H9 (cell line): Measurements from ENCODE around the gene RGP1. TPM values are rescaled to one million over a fixed set of nuclear protein-coding genes. Genes with fewer than 3 reads are reported as not detected.

Experiments
- DNase-seq: peaks from one replicate; pipeline ENCODE4 v3.0.0-alpha.2; 2017
- H2AFZ ChIP-seq: one replicate; pipeline ENCODE4 v1.6.1; 2013; ENCODE audit warnings: mild to moderate bottlenecking, low read length, control low read depth, moderate library complexity
- H2AK5ac ChIP-seq: 2 replicates; pipeline ENCODE4 v1.6.1; 2013; ENCODE audit warnings: low read length, control low read depth, mixed read lengths; ENCODE audit not compliant: insufficient read length
- H2BK120ac ChIP-seq: one replicate; pipeline ENCODE4 v1.6.1; 2013; ENCODE audit warnings: low read depth, mild to moderate bottlenecking, low read length, control low read depth, inconsistent platforms; ENCODE audit not compliant: poor library complexity, severe bottlenecking
- H2BK12ac ChIP-seq: 2 replicates; pipeline ENCODE4 v1.6.1; 2013; ENCODE audit warnings: low read length, control low read depth, mixed read lengths, low read depth; ENCODE audit not compliant: insufficient read length
- H2BK15ac ChIP-seq: 2 replicates; pipeline ENCODE4 v1.6.1; 2013; ENCODE audit warnings: low read depth, low read length, control low read depth
- H2BK20ac ChIP-seq: one replicate; pipeline ENCODE4 v1.6.1; 2013; ENCODE audit warnings: low read depth, mild to moderate bottlenecking, low read length, control low read depth, inconsistent platforms; ENCODE audit not compliant: poor library complexity, severe bottlenecking
- H2BK5ac ChIP-seq: 2 replicates; pipeline ENCODE4 v1.6.1; 2013; ENCODE audit warnings: low read length, control low read depth, mixed read lengths; ENCODE audit not compliant: insufficient read length
- H3K14ac ChIP-seq: 2 replicates; pipeline ENCODE4 v1.6.1; 2013; ENCODE audit warnings: low read length, control low read depth; ENCODE audit not compliant: insufficient read depth
- H3K18ac ChIP-seq: 2 replicates; pipeline ENCODE4 v1.6.1; 2013; ENCODE audit warnings: low read depth, mild to moderate bottlenecking, mixed read lengths, low read length, control low read depth; ENCODE audit not compliant: insufficient read length
- H3K23ac ChIP-seq: 2 replicates; pipeline ENCODE4 v1.6.1; 2013; ENCODE audit warnings: low read length, control low read depth, mixed read lengths, low read depth; ENCODE audit not compliant: insufficient read length
- H3K23me2 ChIP-seq: 2 replicates; pipeline ENCODE4 v1.6.1; 2013; ENCODE audit warnings: low read depth, mild to moderate bottlenecking, mixed read lengths, low read length, control low read depth; ENCODE audit not compliant: insufficient read length, poor library complexity, severe bottlenecking
- H3K27ac ChIP-seq: 2 replicates; pipeline ENCODE4 v1.5.1; 2013; ENCODE audit warnings: low read length, control low read depth, mixed read lengths, low read depth; ENCODE audit not compliant: insufficient read length
- H3K27me3 ChIP-seq: 2 replicates; pipeline ENCODE4 v1.6.1; 2013; ENCODE audit warnings: low read length, control low read depth, inconsistent platforms; ENCODE audit not compliant: insufficient read depth
- H3K4ac ChIP-seq: 2 replicates; pipeline ENCODE4 v1.6.1; 2013; ENCODE audit warnings: low read depth, mild to moderate bottlenecking, control low read depth, inconsistent platforms, low read length, moderate library complexity
- H3K4me1 ChIP-seq: 2 replicates; pipeline ENCODE4 v1.6.1; 2013; ENCODE audit warnings: low read length, control low read depth, inconsistent platforms; ENCODE audit not compliant: insufficient read depth
- H3K4me2 ChIP-seq: 2 replicates; pipeline ENCODE4 v1.6.1; 2013; ENCODE audit warnings: low read length, control low read depth, mixed read lengths; ENCODE audit not compliant: insufficient read length, insufficient read depth
- H3K56ac ChIP-seq: 2 replicates; pipeline ENCODE4 v1.6.1; 2013; ENCODE audit warnings: low read depth, mild to moderate bottlenecking, mixed read lengths, low read length, control low read depth; ENCODE audit not compliant: insufficient read length
- H3K79me1 ChIP-seq: 2 replicates; pipeline ENCODE4 v1.6.1; 2013; ENCODE audit warnings: low read depth, mild to moderate bottlenecking, moderate library complexity, low read length, control low read depth, inconsistent platforms; ENCODE audit not compliant: insufficient read depth, poor library complexity, severe bottlenecking
- H3K79me2 ChIP-seq: 2 replicates; pipeline ENCODE4 v1.6.1; 2013; ENCODE audit warnings: low read length, control low read depth, inconsistent platforms; ENCODE audit not compliant: insufficient read depth
- H3K9ac ChIP-seq: 2 replicates; pipeline ENCODE4 v1.6.1; 2013; ENCODE audit warnings: low read length, control low read depth, mixed read lengths; ENCODE audit not compliant: insufficient read length; ENCODE audit errors: extremely low read depth
- H3K9me3 ChIP-seq: one replicate; pipeline ENCODE4 v1.6.1; 2013; ENCODE audit warnings: low read depth, low read length, inconsistent platforms; ENCODE audit not compliant: control insufficient read depth
- H3T11ph ChIP-seq: one replicate; pipeline ENCODE4 v1.6.1; 2013; ENCODE audit warnings: mild to moderate bottlenecking, low read length, control low read depth, inconsistent platforms
- H4K20me1 ChIP-seq: one replicate; pipeline ENCODE4 v1.6.1; 2013; ENCODE audit not compliant: control insufficient read depth, insufficient read length, insufficient read depth
- H4K5ac ChIP-seq: 2 replicates; pipeline ENCODE4 v1.6.1; 2013; ENCODE audit warnings: low read depth, mild to moderate bottlenecking, mixed read lengths, low read length, control low read depth; ENCODE audit not compliant: insufficient read length
- H4K8ac ChIP-seq: replicated peaks from 2 replicates; pipeline ENCODE4 v1.6.1; 2013; ENCODE audit warnings: low read length, control low read depth, mixed read lengths, low read depth; ENCODE audit not compliant: insufficient read length
- H4K91ac ChIP-seq: 2 replicates; pipeline ENCODE4 v1.6.1; 2013; ENCODE audit warnings: low read depth, mild to moderate bottlenecking, moderate library complexity, mixed read lengths, low read length, control low read depth; ENCODE audit not compliant: insufficient read length
- H3K27ac Mint-ChIP-seq, 3 experiments: 2 replicates in 2 of 3; 3 replicates in 1 of 3; pipeline ENCODE4 v1.8.0; 2020 to 2021; ENCODE audit warnings: mixed read lengths in 3 of 3, mild to moderate bottlenecking in 1 of 3, moderate library complexity in 1 of 3
- H3K27me3 Mint-ChIP-seq: 2 replicates; pipeline ENCODE4 v1.8.0; 2021; ENCODE audit warnings: low read depth, mild to moderate bottlenecking, moderate library complexity, mixed read lengths
- H3K36me3 Mint-ChIP-seq, 3 experiments: 2 replicates in 2 of 3; 3 replicates in 1 of 3; pipeline ENCODE4 v1.8.0; 2020 to 2021; ENCODE audit warnings: low read depth in 3 of 3, mixed read lengths in 3 of 3; ENCODE audit not compliant: insufficient read depth in 1 of 3
- H3K4me1 Mint-ChIP-seq, 2 experiments: 2 replicates each; pipeline ENCODE4 v1.8.0; 2020; ENCODE audit warnings: mixed read lengths in 2 of 2
- H3K4me3 Mint-ChIP-seq, 2 experiments: 2 replicates in 1 of 2; 3 replicates in 1 of 2; pipeline ENCODE4 v1.8.0; 2020 to 2021; ENCODE audit warnings: mild to moderate bottlenecking in 2 of 2, mixed read lengths in 2 of 2, moderate library complexity in 1 of 2
- H3K9me3 Mint-ChIP-seq, 2 experiments: 2 replicates in 1 of 2; 3 replicates in 1 of 2; pipeline ENCODE4 v1.8.0; 2020; ENCODE audit warnings: mild to moderate bottlenecking in 2 of 2, mixed read lengths in 2 of 2, moderate library complexity in 1 of 2
- WGBS: extraction: QIAGEN DNeasy Blood & Tissue Kit; methylation state at CpG from one replicate; pipeline ENCODE4 v1.1.7; 2013; ENCODE audit warnings: missing lambda C conversion rate, low lambda C conversion rate, mixed read lengths; ENCODE audit not compliant: insufficient read length; ENCODE audit errors: extremely low coverage; 5-methylcytosine and 5-hydroxymethylcytosine counted together
- long read RNA-seq: library from polyadenylated mRNA; unstranded; transcript quantifications from one replicate; pipeline ENCODE4 v2.0.0, GENCODE V29; 2020
- total RNA-seq: library from RNA; stranded (reverse); gene quantifications from 2 replicates; pipeline ENCODE4 v1.2.1, GENCODE V29; 2021
- TF ChIP-seq, protein P1 (sequence below): fragments of 200-600 bp; sonication (generic); conservative IDR thresholded peaks from 3 replicates; pipeline ENCODE4 v1.8.0; 2021; ENCODE audit warnings: antibody characterized with exemption, mild to moderate bottlenecking

The RGP1 gene, protein sequence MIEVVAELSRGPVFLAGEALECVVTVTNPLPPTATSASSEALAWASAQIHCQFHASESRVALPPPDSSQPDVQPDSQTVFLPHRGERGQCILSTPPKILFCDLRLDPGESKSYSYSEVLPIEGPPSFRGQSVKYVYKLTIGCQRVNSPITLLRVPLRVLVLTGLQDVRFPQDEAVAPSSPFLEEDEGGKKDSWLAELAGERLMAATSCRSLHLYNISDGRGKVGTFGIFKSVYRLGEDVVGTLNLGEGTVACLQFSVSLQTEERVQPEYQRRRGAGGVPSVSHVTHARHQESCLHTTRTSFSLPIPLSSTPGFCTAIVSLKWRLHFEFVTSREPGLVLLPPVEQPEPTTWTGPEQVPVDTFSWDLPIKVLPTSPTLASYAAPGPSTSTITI
- total RNA-seq, result 23.5 and 25.7 TPM in 2 replicates
- long read RNA-seq, full-length matches to known transcripts, result 21 of 30 reads
- long read RNA-seq, partial matches to known transcripts, result 1 of 30 reads
- long read RNA-seq, other reads (novel, unspliced or antisense), result 8 of 30 reads

DNA sequence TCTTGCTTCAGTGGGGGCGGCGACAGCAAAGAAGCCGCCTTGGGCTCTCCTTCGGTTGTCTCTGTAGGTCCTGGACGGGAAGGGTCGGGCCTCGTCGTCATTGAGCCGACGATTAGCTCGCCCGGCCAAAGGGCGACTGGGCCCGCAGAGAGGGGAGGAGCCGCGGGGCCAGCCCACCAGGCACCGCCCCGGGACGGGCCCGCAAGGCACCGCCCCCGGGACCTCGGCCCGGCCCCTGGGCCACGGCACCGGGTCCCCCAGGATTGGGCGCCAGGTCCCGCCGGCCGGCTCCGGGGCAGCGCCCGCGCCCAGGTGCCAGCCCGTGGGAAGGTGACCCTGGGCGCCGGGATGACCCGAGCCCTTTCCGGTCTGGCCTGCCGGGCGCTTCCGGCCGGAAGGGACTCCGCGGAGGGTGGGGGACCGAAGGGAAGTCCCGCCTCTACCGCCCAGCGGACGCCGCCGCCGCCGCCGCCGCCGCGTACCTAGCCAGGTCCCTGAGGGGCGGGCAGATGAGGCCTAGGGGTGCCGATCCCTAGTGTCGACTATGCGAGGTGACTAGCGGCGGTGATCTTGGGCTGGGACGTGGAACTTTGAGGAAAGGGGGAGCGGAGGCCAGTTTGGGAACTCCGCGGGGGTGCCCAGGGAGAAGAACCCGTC, at the start of gene RGP1, which contains the start of gene GBA2:
TSS of gene RGP1 (plus strand) at position 430 of the 657 bp plus-strand sequence. CDS start 469 bp downstream, outside the sequence.
TSS of gene GBA2 (minus strand) at position 371 of the 657 bp plus-strand sequence. CDS start 524 bp downstream, outside the sequence.
- Histone ChIP-seq H3K79me1 (peaks cover 19% of the 10 kb centered on the region), H3K23ac (no peak within 1 kb of the TSS), H3K14ac (peak within 1 kb of the TSS; percentile 16; the same call in 1 of the 2 replicates), H3K9me3 (no peaks in the 10 kb centered on the region), H4K20me1 (no peaks in the 10 kb centered on the region), H3K27ac (no peak within 1 kb of the TSS), H3K9ac (peak within 1 kb of the TSS; percentile 79), H2BK5ac (no peak within 1 kb of the TSS), H4K8ac (no peak within 1 kb of the TSS), H2BK15ac (no peak within 1 kb of the TSS), H3K4me2 (peak within 1 kb of the TSS; percentile 98), H3T11ph (no peak within 1 kb of the TSS), H3K23me2 (peaks cover 18% of the 10 kb centered on the region), H2AK5ac (no peak within 1 kb of the TSS), H3K18ac (no peak within 1 kb of the TSS), H3K4me1 (peaks cover 3% of the 10 kb centered on the region; the same call in 1 of the 2 replicates), H4K5ac (no peak within 1 kb of the TSS), H3K56ac (no peak within 1 kb of the TSS), H2AFZ (no peak within 1 kb of the TSS), H3K79me2 (peaks cover 21% of the 10 kb centered on the region), H2BK120ac (no peak within 1 kb of the TSS), H2BK12ac (no peak within 1 kb of the TSS), H4K91ac (no peak within 1 kb of the TSS), H2BK20ac (no peak within 1 kb of the TSS), H3K4ac (no peak within 1 kb of the TSS), H3K27me3 (no peaks in the 10 kb centered on the region)
- Mint-ChIP-seq H3K9me3 (no peaks in the 10 kb centered on the region), H3K27ac (peak within 1 kb of the TSS; percentile 73 to 95 (median 91); a peak in 6 of 7 replicates), H3K4me1 (peaks cover 28% of the 10 kb centered on the region in 2 experiments), H3K36me3 (peaks cover 22 to 64% (median 57%) of the 10 kb centered on the region in 3 experiments; a peak in 6 of 7 replicates), H3K4me3 (peak within 1 kb of the TSS; percentile 93 to 95), H3K27me3 (no peaks in the 10 kb centered on the region)
- WGBS, result no CpG with 5 or more reads among the region's 69 CpGs
- TF ChIP-seq, protein P1, sequence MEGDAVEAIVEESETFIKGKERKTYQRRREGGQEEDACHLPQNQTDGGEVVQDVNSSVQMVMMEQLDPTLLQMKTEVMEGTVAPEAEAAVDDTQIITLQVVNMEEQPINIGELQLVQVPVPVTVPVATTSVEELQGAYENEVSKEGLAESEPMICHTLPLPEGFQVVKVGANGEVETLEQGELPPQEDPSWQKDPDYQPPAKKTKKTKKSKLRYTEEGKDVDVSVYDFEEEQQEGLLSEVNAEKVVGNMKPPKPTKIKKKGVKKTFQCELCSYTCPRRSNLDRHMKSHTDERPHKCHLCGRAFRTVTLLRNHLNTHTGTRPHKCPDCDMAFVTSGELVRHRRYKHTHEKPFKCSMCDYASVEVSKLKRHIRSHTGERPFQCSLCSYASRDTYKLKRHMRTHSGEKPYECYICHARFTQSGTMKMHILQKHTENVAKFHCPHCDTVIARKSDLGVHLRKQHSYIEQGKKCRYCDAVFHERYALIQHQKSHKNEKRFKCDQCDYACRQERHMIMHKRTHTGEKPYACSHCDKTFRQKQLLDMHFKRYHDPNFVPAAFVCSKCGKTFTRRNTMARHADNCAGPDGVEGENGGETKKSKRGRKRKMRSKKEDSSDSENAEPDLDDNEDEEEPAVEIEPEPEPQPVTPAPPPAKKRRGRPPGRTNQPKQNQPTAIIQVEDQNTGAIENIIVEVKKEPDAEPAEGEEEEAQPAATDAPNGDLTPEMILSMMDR, result no peak
- peak; percentile 83 for DNase-seq
